GM19043 (cell line): ENCODE results near the gene RIC1.
"Not testable (repeated sequence)": the region's sequence is repeated elsewhere in the genome, so short reads cannot be mapped to it uniquely, and the experiment has no call there.

Experiments
- ATAC-seq: cut with Tn5 transposase; IDR thresholded peaks from one replicate; pipeline ENCODE4 v1.9.1; 2021; ENCODE audit warnings: low read depth; ENCODE audit not compliant: unreplicated experiment

RIC1 gene

DNA sequence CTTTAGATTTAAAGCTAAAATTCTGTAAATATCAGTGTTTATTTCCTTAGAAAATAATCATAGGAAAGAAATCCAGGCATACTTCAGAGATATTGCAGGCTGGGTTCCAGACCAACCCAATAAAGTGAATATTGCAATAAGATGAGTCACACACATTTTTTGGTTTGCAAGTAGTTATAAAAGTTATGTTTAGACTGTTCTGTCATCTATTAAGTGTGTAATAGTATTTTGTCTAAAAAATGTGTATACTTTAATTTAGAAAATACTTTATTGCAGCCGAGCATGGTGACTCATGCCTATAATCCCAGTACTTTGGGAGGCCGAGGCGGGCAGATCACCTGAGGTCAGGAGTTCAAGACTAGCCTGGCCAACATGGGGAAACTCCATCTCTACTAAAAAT lies 6.9 kb upstream of the RIC1 start:
- no peak for ATAC-seq

- no peak for ATAC-seq
Observed at GRCh38 chr9:5624655-5625054, 4.3 kb upstream of the RIC1 start.

- ATAC-seq, result peak; percentile 44
Observed at GRCh38 chr9:5626727-5627634, 1.9 kb upstream of the RIC1 start.

DNA sequence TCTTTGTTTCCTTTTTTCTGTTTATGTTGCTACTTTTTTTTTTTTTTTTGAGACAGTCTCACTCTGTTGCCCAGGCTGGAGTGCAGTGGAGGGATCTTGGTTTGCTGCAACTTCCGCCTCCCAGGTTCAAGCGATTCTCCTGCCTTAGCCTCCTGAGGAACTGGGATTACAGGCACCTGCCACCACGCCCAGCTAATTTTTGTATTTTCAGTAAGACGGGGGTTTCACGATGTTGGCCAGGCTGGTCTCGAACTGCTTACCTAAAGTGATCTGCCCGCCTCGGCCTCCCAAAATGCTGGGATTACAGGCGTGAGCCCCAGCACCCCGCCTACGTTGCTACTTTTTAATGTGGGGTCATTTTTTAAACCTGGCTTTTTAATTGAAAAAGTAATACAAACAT lies 1.2 kb upstream of the RIC1 start:
- not testable (repeated sequence) for ATAC-seq

DNA sequence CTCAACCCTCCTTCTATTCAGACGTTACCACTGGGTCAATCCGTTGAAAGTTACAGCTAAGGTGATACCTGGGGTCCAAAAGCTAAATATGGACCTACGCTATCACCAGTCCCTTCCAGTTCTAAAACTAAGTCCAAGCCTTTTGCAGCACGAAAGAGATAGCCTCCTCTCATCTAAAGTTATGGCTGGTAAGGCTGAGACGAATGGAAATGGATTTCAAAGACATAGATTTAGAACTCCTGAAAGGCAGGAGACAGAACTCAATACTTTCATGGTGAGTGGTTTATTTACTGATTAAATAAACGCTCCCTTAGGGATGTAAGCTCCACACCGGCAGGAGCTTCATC lies 751 bp upstream of the RIC1 start:
- no peak for ATAC-seq

DNA sequence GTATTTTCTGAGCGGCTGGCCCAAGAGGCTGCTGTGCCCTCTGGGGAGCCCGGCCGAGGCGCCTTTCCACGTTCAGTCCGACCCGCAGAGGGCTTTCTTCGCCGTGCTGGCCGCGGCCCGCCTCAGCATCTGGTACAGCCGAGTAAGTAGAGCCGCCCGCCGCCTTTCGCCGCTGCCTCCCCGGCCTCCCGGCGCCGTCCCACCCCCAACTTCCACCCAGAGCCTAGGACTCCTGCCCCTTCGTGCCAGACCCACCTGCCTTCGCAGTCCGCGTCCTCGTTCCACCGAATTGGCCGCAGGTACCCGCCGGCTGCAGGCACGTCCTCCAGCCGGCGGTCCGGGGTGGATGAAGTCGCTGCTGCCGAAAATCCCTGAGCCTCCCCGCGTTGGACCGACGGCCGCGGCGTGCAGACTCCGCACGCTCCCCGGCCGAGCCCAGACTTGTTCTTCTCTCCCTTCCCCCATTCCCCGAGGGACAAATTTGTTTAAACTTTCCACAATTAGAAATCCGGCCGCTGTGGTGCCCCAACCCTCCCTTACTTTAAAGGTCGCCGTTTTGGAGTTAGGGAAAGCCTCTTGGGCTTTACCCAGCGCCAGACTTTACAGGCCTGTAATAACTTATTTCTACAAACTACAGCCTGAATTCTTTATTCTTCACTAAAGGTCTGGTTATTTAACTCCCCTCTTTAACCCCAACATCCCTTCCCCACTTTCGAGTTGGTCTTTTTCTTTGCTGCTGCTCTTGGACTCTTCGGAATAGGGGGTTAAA lies 589 bp downstream of the RIC1 start:
- peak; percentile 0 for ATAC-seq

GRCh38 chr9:5630081-5630507 lies 1.2 kb downstream of the RIC1 start:
- no peak for ATAC-seq

GRCh38 chr9:5631026-5631425 lies 2.1 kb downstream of the RIC1 start:
- ATAC-seq, result no peak

DNA sequence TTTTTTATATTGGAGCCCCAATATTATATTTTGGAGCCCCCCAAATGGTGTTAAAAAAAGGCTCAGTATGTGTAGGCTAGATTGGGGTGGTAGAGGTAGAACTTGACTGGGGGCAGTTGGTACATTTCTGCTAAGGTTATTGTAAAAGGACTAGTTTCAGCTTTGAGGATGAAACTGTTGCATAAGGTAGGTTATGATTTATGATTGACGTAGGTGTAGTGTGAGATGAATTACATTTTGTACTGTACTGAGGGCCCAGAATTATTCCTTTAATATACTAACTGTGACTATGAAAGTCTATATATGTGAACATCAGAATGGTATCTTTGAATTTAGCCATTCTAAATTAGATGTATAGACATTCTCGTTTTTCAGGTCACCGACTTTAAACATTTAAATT lies 3.6 kb downstream of the RIC1 start:
- ATAC-seq, result no peak

DNA sequence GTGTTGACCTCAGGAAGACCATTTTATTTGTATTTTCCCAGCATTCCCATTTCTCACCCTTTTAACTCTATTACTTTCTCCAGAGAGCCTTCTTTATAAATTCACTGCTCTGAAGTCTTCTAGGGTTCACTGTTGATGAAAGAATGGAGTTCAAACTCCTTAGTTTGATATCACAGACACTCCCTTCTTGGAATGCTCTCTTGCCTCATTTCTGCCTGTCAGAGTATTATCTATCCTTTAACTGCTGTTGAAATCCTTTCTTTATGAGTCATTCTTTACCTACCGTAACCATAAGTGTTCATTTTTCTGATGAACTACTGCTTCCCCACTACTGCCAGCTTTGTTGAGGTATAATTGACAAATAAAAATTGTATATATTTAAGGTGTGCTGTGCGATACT lies 4.3 kb downstream of the RIC1 start:
- no peak for ATAC-seq

DNA sequence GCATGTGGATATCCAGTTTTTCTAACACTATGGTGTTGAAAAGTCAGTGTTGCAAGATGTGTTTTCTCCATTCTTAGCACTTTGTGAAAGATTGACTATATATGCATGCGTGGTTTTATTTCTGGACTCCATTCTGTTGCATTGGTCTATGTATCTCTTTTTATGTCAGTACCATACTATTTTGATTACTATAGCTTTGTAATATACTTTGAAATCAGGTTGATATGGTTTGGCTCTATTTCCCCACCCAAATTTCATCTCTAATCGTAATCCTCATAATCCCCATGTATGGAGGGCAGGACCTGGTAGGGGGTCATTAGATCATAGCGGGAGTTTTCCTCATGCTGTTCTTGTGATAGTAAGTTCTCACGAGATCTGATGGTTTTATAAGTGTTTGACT lies 6.5 kb downstream of the RIC1 start:
- ATAC-seq, result no peak

DNA sequence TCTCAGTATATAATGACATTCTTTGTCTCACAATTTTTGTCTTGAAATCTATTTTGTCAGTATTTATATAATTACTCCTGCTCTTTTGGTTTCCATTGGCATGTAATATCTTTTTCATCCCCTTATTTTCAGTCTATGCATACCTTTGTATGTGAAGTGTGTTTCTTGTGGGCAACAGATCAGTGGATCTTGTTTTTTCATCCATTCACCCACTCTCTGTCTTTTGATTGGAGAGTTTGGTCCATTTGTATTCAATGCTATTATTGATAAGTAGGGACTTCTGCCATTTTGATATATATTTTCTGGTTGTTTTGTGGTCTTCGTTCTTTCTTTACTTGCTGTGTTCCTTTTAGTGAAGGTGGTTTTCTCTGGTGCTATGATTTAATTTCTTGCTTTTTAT lies 10.9 kb downstream of the RIC1 start:
- ATAC-seq, result no peak

DNA sequence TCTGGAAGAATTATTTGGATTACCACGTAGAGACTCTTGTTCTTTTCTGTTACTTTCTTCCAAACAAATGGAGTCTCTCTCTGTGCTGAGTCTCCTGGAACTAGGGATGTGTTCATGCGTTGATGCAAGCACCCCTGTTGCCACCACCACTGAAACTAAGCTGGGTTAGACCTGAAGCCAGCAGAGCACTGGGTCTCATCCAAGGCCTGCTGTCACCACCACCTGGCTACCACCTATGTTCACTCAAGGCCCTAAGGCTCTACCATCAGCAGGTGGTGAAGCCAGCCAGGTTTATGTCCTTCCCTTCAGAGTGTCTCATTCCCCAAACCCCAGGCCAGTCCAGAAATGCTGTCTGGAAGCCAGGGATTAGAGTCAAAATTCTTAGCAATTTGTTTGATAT lies 13.3 kb downstream of the RIC1 start:
- no peak for ATAC-seq

DNA sequence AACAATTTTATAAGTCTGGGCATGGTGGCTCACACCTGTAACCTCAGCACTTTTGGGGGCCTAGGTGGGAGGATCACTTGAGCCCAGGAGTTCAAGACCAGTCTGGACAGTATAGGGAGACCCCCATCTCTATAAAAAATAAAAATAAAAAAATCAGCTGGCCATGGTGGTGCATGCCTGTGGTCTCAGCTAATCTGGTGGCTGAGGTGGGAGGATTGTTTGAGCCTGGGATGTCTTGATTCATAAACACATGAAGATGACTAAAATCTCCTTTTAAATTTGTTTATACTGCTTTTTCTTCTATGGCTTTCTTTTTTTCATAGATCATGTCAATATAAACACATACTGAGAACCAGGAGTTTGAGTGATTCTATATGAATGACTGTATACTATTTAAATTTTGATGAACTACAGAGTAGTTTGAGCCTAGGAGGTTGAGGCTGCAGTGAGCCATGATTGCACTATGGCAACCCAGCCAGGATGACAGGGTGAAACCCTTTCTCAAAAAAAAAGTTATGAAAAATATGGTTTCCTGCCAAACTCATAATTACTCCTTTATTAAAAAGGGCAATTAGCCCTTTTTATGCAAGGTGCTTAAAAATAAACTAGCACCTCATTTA lies 14.2 kb downstream of the RIC1 start:
- ATAC-seq, result no peak

GRCh38 chr9:5644501-5644900 lies 15.6 kb downstream of the RIC1 start:
- ATAC-seq, result no peak

DNA sequence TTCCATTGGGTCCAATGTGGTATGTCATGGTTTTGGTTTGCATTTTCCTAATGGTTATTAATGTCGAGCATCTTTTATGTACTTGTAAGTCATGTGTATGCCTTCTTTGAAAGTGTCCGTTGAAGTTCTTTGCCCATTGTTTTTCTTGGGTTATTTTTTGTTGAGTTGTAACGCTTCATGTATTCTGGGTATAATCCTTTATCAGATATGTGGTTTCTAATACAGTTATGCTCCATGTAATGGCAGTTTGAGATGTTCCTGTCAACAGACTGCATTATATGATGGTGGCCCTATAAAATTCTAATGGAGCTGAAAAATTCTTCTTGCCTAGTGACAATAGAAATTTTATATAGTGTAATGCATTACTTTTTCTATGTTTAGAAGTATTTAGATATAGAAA lies 17.2 kb downstream of the RIC1 start:
- no peak for ATAC-seq

DNA sequence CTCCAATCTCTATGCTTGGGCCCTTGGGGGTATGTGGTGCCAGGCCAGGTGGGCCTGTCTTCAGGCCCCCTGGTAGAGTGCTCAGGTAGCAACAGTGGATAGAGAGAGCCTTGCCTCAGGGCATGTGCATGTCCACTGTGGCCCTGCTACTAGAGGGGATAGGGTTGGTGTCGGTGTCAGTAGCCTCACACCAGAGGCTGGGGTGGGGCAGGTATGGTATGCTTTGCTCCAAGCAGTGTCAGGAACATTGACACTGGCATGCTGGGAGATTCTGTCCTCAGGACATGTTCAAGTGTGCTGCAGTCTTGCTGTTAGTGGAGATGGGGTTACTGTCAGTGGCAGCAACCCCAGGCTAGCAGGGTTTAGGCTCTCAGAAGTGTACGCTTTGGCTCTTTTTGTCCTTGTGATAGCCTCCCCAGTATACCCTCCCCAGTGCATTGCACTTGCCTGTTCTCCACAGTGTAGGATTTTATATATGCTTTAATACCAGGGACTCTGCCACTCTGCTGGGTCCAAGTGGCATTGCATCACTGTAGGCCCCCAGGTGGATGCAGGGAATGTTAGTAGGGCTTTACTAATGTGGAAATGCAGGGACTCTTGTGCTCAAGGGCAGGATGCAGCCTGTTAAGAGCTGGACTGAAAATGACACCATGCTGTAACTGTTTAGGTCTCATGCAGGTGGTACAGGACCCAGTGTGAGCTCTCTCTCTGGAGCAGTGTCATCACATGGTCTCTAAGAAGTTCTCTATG lies 21.6 kb downstream of the RIC1 start:
- no peak for ATAC-seq

DNA sequence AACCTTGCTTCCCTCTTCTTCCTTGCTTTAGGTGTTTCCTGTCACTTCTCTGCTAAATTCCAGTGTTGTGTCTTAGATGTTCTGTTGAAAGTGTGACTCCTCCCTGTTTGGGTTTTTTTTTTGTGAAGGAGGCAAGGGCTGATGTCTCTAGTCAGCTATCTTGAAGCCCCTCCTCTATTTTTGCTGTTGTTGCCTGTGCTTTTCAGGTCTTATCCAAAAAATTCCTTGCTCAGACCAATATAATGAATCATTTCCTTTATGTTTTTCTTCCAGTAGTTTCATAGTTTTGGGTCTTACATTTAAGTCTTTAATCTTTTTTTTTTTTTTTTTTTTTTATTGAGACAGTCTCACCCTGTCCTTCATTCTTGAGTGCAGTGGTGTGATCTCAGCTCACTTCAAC lies 22.3 kb downstream of the RIC1 start:
- ATAC-seq, result no peak

DNA sequence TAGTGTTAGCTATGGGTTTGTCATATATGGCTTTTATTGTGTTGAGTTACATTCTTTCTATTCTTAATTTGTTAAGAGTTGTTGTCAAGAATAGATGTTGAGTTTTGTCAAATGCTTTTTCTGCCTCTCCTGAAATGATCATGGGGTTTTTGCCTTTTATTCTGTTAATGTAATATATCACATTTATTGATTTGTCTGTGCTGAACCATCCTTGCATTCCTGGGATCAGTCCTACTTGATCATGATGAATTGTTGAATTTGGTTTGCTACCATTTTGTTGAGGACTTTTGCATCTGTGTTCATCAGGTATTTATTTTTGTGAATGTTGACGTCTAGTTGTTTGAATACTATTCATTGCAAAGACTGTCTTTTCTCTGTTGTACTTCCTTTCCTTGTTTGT lies 23.9 kb downstream of the RIC1 start:
- ATAC-seq, result no peak

DNA sequence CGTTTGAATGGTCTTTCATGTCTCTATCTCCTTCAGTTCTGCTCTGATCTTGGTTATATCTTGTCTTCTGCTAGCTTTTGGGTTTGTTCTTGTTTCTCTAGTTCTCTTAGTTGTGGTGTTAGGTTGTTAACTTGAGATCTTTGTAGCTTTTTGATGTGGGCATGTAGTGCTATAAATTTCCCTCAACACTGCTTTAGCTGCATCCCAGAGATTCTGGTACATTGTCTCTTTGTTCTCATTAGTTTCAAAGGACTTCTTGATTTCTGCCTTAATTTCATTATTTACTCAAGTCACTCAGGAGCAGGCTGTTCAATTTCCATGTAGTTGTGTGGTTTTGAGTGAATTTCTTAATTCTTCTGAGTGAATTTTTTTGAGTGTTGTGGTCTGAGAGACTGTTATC lies 33.9 kb downstream of the RIC1 start:
- ATAC-seq, result not testable (repeated sequence)

- no peak for ATAC-seq
Observed at GRCh38 chr9:5665059-5665458, 36.2 kb downstream of the RIC1 start.
